HG03064 (cell line): ENCODE measurements around the gene ENTREP3.
"Not testable (repeated sequence)": the region's sequence is repeated elsewhere in the genome, so short reads cannot be mapped to it uniquely, and the experiment has no call there.

ENCODE experiments used
- ATAC-seq: cut with Tn5 transposase; IDR thresholded peaks from one replicate; pipeline ENCODE4 v1.9.1; 2021; ENCODE audit warnings: low read depth; ENCODE audit not compliant: unreplicated experiment

The ENTREP3 gene, protein sequence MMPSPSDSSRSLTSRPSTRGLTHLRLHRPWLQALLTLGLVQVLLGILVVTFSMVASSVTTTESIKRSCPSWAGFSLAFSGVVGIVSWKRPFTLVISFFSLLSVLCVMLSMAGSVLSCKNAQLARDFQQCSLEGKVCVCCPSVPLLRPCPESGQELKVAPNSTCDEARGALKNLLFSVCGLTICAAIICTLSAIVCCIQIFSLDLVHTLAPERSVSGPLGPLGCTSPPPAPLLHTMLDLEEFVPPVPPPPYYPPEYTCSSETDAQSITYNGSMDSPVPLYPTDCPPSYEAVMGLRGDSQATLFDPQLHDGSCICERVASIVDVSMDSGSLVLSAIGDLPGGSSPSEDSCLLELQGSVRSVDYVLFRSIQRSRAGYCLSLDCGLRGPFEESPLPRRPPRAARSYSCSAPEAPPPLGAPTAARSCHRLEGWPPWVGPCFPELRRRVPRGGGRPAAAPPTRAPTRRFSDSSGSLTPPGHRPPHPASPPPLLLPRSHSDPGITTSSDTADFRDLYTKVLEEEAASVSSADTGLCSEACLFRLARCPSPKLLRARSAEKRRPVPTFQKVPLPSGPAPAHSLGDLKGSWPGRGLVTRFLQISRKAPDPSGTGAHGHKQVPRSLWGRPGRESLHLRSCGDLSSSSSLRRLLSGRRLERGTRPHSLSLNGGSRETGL

DNA sequence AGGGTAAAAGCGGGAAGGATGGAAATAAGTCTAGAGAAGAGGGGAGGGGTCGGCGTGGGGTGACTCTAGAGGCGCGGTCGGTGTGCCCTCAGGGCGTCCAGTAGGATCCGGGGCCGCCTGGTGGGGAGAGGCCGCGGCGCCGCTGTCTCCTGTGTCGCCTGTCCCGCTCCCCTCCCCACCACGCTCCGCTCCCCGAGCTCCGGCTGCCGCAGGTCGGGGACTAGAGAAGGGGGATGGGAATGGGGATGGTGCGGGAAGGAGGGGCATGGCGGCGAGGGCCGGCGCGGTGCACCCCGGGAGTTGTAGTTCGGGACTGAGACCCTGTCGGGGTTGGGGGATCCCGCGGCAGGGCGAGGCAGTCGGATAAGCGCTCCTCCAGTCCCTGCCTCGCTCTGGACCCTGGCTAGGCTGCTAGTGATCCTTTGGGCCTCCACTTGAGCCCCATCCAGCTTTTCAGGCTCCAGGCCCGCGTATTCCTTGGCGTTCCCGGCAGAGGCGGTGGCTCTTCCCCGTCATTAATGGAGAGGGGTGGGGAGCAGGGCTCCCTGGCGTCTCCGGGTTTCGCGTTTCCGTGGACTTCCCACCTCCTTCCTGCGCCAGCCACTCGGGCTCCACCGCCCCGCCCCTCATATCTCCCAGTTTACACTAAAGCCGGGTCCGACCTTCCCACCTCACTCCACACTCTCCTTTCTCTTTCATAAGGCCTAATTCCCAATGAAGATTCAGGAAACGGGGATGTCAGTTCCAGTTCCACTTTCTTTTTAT is at the start of gene ENTREP3:
TSS of gene ENTREP3 (minus strand) at position 241 of the 765 bp plus-strand sequence. CDS start 606 bp downstream, outside the sequence.
- ATAC-seq: no peak

DNA sequence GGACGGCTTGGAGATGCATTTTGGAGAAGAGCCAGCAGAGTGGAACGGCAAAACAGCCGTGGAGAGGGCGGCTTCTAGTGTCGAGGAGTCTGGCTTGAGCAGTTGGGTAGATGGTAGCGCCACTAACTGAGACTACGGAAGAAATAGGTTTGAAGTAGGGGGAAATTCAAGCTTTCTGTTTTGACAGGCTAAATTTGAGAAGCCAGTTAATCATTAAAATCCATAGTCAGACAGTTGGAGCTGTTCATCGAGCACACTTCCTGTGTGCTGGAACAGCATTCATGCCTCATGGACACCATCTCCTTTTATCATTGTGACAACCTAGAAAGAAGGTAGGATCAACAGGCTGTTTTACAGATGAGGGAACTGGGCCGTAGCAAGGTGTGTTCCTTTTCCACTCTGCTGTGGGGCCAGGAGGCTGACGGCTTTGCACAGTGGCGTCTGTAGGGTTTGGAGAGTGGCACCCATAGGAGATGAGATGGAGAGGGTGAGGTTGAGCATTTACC is 49.3 kb upstream of the ENTREP3 start:
- no peak for ATAC-seq

DNA sequence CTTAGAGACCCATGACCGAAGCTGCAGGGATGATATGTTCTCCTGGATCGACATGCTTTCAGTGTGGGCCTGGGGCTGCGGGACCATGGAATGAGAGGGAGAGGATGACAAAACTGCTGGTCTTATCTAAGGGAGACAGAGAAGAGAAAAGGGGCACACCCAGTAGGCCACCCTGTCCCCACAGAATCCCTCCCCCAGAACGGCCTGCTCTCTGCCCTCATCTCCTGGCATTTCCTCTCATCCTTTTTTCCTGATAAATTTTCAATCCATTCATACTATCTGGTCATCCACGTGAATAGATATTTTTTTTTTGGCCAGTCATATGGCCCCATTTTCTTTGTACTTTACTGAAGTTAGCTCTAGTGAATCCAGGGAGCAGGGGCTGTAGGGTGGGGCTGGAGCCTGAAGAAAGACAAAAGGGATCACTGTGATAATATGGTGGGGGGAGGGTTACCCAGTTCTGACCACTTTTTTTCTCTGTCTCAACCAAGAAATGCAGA is 46.1 kb upstream of the ENTREP3 start, which contains the start of gene PKLR:
TSS of gene PKLR (minus strand) at position 97 of the 500 bp plus-strand sequence. CDS start at position 54, 43 bp downstream.
- ATAC-seq: no peak

DNA sequence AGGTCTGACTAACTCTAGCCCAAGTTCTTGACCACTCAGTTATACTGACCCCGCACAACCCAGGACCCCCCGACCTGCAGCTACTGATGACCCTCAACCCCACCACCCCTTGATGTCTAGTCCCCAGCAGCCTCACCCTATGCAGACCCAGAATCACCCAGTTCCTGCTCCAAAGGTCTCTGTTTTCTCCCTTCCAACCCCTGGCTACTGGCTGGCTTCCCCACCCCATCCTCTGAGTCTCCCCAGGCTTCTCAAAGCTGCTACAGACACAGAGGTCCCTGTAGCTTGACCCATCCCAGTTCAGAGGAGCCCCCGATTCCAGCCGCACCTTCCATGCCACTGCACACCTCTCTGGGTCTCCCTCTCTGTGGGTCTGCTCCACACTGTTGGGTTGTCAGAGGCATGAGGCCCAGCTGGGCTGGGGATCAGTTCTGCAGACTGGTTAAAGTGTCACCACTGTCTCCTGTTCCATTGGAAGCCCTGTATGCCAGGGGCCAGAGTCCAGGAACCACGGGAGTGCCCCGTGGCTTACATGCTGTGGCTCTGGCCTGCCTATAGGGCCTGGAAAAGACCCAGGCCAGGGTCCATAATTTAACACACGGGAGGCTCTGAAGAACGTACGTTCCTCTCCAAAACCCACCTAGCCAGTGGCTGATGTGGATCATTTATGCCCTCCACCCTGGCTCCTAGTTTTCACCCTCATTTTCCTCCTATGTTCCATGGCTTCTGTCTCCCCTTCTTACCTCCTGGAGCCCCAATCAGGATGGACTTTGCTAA is 45.5 kb upstream of the ENTREP3 start:
- no peak for ATAC-seq

DNA sequence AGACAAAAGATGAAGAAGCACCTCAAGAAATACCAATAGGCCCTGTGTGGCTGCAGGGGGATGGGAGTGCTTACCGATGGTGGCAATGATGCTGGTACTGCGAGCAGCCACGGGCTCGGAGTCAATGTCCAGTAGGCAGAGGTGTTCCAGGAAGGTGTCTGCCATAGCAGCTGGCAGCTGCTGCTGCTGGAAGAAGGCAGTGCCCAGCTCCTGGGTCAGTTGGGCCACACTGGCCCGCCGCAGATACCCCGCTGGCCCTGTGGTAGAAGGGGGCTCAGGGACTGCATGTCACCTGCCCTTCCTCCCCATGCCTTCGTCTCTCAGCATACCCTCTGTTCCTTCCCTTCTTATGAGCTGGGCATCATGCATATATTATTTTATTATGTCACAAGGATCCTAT is 44.7 kb upstream of the ENTREP3 start:
- no peak for ATAC-seq

DNA sequence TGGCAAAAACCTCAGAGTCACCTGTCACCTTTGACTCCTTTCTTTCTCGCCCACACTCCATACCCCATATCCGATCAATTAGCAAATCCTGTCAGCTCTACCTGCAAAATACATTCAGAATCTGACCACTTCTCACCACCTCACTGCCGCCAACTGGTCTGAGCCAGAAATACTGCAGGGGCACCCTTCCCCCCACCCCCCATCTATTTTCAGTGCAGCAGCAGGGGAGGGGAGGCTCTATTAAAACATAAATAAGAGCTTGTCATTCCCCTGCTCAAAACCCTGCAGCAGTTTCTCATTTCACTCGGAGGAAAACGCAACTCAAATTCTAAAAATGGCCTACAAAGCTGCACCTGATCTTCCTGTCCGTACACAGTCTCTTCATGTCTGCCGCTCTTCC is 42.1 kb upstream of the ENTREP3 start:
- no peak for ATAC-seq

DNA sequence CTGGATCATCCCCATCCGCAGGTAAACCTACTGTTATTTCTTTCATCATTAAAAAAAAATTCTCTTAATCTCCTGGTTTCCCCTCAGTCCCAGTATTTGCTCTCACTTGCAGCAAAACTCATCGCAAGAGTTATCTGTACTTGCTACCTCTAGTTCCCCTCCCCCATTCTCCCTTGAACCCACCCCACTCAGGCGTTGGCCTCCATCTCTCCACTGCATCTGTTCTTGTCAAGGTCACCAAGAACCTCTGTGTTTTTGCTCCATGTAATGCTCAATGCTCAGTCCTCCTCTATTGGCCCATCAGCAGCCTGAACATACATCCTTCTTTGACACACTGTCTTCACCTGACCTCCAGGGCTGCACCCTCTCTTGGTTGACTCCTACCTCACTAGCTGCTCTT is 41.4 kb upstream of the ENTREP3 start:
- no peak for ATAC-seq

DNA sequence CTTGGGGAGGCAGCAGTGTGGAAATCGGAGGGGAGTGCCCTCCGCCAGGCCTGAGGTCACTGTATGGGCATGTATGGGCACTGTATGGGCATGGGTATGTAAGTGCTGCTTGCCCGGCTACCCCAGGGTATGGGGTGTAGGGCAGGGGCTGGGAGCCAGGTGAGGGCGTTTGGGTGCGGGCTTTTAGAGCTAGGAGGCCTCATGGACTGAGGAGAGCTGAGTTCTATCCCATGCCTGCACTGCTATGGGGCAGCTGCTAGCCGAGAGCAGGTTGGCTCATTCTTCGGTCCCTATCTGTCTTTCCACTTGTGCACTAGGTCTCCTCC is 40.6 kb upstream of the ENTREP3 start:
- no peak for ATAC-seq

DNA sequence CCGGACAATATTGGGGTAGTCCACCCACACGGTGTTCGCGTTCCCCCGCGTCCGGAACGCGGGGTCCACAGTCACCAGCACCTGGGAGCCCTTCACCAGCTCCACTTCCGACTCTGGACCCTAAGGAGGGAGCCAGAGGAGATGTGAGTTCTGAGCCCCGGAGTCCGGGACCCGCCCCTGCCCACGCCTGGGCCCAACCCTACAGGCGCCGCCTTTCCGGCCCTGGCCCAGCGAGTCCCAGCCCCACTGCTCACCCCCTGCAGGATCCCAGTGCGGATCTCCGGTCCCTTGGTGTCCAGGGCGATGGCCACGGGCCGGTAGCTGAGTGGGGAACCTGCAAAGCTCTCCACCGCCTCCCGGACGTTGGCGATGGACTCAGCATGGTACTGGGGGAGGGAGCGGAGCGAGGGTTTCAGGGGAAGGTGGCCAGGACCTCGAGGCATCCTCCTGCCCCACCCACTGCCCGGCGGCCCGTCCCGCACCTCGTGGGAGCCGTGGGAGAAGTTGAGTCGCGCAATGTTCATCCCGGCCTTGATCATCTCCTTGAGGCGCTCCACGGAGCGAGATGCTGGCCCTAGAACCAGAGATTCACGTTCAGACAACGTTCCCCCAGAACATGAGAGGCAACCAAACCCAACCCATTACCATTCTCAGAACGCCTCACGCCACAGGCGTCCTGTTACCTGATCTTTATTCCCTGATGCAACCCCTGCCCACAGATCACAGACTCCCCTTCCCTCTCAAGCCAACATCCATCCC is 40.1 kb upstream of the ENTREP3 start:
- no peak for ATAC-seq

DNA sequence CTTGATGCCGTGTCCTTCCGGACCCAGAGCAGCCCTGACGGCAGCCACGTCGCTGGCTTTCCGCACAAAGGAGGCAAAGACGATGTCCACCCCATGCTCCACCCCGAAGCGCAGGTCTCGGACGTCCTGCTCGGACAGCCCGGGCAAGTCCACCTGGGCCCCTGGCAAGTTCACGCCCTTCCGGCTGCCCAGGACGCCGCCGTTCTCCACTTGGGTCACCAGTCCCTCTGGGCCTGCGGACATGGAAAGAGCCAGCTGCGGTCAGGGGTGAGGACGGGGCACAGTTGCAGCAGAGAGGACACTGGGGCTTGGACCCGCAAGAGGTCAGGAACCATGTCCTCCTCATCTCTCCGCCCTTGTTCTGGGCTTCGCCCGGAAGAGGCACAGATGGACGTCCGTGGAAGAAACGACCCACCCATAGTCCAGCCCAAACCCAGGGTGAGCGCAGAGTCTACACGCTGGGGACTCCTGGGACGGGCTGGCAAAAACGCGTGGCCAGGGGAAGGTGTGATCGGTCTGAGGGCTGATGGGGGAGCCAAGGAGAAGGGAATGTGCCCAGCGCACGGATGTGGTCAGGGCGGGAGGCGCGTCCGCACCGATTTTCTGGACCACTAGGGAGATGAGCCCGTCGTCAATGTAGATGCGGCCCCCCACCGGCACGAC is 39.4 kb upstream of the ENTREP3 start:
- ATAC-seq: no peak

DNA sequence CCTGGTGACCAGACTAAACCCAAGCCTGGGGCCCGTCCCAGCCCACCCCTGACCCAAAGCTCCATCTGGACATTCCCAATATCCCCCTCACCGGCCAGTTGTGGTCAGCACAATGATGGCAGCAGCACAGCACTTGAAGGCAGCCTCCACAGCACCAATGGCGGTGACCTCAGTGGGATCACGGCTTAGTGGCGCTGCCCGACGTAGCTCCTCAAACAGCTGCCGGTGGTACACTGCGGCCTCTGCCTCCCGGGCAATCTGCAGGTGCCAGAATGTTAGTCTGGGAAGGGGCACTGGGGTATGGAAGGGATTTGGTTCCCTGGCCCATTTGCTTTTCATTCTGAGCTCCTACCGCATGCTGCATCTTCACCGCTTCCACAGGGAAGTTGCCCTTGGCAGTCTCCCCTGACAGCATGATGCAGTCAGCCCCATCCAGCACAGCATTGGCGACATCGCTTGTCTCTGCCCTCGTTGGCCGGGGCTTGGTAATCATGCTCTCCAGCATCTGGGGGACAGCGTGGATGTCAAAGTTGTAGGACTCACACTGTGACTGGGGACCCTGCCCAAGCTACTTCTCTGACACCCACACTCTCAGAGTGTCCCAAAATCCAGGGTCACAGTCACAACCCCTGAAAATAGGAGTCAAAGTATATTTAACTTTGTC is 37.9 kb upstream of the ENTREP3 start:
- ATAC-seq: no peak

DNA sequence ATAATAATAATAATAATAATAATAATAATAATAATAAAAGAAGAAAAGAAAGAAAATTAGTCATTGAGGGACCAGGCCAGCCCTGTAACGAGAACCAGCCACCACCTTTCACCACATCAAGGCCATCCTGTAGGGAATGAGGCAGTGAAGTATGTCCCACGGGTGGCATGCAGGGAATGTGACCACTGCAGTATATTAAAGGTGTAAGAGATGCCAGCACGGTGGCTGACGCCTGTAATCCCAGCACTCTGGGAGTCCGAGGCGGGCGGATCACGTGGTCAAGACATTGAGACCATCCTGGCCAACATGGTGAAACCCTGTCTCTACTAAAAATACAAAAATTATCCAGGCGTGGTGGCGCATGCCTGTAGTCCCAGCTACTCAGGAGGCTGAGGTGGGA is 35.7 kb upstream of the ENTREP3 start:
- ATAC-seq: not testable (repeated sequence)

DNA sequence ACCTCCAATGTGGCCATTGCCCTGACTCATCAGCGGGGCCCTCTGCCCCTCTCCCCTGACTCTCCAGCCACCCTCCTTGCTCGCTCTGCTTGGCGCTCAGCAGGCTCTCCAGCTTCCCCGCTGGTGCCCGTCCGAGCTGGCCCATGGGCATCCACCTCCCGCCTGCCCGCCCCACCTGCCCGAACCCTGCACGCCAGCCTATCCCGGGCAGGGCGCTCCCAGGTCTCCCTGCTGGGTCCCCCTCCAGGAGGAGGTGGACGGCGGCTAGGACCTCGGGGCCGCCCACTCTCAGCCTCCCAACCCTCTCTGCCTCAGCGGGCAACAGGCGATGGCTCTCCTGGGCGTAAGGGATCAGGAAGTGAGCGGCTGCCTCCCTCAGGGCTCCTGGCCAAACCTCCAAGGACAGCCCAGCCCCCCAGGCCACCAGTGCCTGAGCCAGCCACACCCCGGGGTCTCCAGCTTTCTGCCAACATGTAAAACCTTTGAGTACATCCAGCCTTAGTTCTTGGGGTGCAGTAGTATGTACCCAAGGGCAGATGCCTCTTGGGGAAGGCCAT is 32.8 kb upstream of the ENTREP3 start:
- ATAC-seq: no peak

DNA sequence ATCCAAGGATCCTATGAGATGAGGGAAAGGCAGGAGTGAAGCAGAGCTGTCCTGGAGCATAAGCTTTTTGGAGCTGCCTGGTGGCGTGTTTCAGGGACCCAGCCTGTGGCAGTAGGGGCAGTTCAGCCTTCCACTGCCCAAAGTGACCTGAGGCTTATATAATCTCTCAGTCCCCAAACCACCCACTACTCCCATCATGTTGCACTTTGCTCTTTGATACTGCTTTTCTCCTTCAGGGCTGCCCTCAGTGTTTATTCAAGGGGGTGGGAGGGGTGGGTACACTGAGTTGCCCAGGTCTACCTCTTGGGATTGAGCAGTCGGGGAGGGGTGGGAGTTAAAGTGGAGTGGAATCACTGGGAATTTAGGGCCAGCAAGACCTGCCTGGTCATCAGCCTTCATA is 31.3 kb upstream of the ENTREP3 start:
- ATAC-seq: no peak

DNA sequence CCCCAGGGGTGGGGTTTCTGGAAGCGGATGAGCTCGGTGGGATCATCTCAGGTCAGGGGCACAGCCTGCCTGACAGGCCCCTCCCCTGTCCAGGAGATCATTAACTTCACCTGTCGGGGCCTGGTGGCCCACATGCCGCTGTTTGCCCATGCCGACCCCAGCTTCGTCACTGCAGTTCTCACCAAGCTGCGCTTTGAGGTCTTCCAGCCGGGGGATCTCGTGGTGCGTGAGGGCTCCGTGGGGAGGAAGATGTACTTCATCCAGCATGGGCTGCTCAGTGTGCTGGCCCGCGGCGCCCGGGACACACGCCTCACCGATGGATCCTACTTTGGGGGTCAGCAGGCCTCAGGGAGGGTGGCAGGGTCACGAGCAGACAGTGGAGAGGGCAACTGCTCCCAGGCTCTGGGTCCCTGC is 30.4 kb upstream of the ENTREP3 start:
- ATAC-seq: no peak

DNA sequence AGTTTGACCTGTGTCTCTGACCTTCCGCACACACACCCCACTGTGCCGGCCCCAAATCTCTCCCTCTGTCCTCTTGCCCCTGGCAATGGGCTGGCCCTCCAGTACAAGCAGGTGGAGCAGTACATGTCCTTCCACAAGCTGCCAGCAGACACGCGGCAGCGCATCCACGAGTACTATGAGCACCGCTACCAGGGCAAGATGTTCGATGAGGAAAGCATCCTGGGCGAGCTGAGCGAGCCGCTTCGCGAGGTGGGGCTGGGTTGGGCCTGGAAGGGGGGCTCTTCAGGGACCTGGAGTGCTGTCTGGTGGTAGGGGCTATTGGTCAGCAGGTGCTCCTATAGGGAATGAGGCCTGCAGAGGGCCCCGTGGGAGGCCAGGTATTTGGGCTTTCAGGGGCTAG is 29.8 kb upstream of the ENTREP3 start:
- no peak for ATAC-seq

DNA sequence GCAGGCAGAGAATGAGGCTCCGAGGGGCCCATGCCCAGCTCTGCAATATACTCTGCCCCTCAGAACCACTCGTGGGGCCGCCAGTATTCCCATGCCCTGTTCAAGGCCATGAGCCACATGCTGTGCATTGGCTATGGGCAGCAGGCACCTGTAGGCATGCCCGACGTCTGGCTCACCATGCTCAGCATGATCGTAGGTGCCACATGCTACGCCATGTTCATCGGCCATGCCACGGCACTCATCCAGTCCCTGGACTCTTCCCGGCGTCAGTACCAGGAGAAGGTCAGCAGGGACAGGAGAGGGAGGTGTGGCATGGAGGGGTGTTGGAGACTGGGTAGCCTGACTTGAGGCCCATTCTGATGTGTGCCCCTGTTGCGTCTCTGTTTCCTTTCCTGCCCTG is 29.2 kb upstream of the ENTREP3 start:
- no peak for ATAC-seq

DNA sequence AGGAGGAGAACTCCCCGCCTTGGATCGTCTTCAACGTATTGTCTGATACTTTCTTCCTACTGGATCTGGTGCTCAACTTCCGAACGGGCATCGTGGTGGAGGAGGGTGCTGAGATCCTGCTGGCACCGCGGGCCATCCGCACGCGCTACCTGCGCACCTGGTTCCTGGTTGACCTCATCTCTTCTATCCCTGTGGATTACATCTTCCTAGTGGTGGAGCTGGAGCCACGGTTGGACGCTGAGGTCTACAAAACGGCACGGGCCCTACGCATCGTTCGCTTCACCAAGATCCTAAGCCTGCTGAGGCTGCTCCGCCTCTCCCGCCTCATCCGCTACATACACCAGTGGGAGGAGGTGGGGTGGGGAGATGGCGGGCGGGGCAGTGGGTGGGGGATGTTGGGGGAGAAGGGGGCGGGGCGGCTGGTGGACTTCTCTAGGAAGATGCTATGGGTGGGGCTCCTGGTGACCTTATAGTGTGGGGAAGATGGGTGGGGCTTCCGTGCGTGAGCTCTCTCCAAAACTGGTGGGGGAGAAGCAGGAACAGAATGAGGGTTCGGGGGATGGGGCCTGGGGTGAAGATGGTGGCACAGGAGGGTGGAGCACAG is 27.3 kb upstream of the ENTREP3 start:
- ATAC-seq: no peak
